Neural cell (in vitro differentiated cells): ENCODE measurements around the gene CELF4. TPM values are rescaled to one million over a fixed set of nuclear protein-coding genes. Genes with fewer than 3 reads are reported as not detected.
A peak's percentile ranks its signal among the peaks of the same experiment; 100 is the strongest.

Experiments used
- H2AFZ ChIP-seq: fragments of 200-600, 300-800 bp; sonication (generic), shearing (Covaris generic); 2 replicates; pipeline ENCODE4 v1.6.0; 2014; ENCODE audit warnings: low read depth, mild to moderate bottlenecking, antibody characterized with exemption, low read length, moderate library complexity
- H3F3A ChIP-seq: fragments of 200-600 bp; shearing (Covaris generic); 2 replicates; pipeline ENCODE4 v1.6.1; 2016; ENCODE audit warnings: mild to moderate bottlenecking, moderate library complexity, mixed read lengths, antibody characterized with exemption, low read length; ENCODE audit not compliant: insufficient read depth, poor library complexity, severe bottlenecking
- H3K27ac ChIP-seq: fragments of 200-600, 300-800 bp; sonication (generic), shearing (Covaris generic); 2 replicates; pipeline ENCODE4 v1.5.1; 2014; ENCODE audit warnings: mild to moderate bottlenecking, low read length, moderate library complexity
- H3K27me3 ChIP-seq: fragments of 300-800, 200-600 bp; sonication (generic), shearing (Covaris generic); 2 replicates; pipeline ENCODE4 v1.6.0; 2014; ENCODE audit warnings: mild to moderate bottlenecking, low read depth, low read length, moderate library complexity; ENCODE audit not compliant: insufficient read depth
- H3K36me3 ChIP-seq: fragments of 300-800, 200-600 bp; sonication (generic), shearing (Covaris generic); 2 replicates; pipeline ENCODE4 v1.5.1; 2014; ENCODE audit warnings: mild to moderate bottlenecking, antibody characterized with exemption, low read length, moderate library complexity; ENCODE audit not compliant: insufficient read depth
- H3K4me2 ChIP-seq: fragments of 300-800, 200-600 bp; sonication (generic), shearing (Covaris generic); 2 replicates; pipeline ENCODE4 v1.6.0; 2014; ENCODE audit warnings: mild to moderate bottlenecking, low read length
- H3K4me3 ChIP-seq: fragments of 300-800, 200-600 bp; sonication (generic), shearing (Covaris generic); 2 replicates; pipeline ENCODE4 v1.5.1; 2014; ENCODE audit warnings: mild to moderate bottlenecking, low read length, moderate library complexity
- H3K79me2 ChIP-seq: fragments of 200-600 bp; shearing (Covaris generic); replicated peaks from 2 replicates; pipeline ENCODE4 v1.6.0; 2014; ENCODE audit warnings: mild to moderate bottlenecking, low read length, moderate library complexity; ENCODE audit not compliant: insufficient read depth
- H3K9ac ChIP-seq: fragments of 300-800, 200-600 bp; sonication (generic), shearing (Covaris generic); 2 replicates; pipeline ENCODE4 v1.6.1; 2016; ENCODE audit warnings: mild to moderate bottlenecking, low read length, mixed read lengths
- H3K9me2 ChIP-seq: fragments of 200-600 bp; shearing (Covaris generic); 2 replicates; pipeline ENCODE4 v1.6.1; 2016; ENCODE audit warnings: mild to moderate bottlenecking, low read length, mixed read lengths; ENCODE audit not compliant: insufficient read depth
- H3K9me3 ChIP-seq: fragments of 200-600, 300-800 bp; sonication (generic), shearing (Covaris generic); 2 replicates; pipeline ENCODE4 v1.6.1; 2016; ENCODE audit warnings: mild to moderate bottlenecking, mixed run types, low read length, moderate library complexity, mixed read lengths
- H4K20me1 ChIP-seq: fragments of 200-600 bp; shearing (Covaris generic); 2 replicates; pipeline ENCODE4 v1.6.1; 2016; ENCODE audit warnings: mild to moderate bottlenecking, mixed run types; ENCODE audit not compliant: insufficient read depth
- EP300 ChIP-seq: fragments of 450-650 bp; conservative IDR thresholded peaks from 2 replicates; pipeline ENCODE4 v1.6.1; 2014; ENCODE audit warnings: antibody characterized with exemption, mild to moderate bottlenecking, moderate library complexity; ENCODE audit not compliant: poor library complexity, severe bottlenecking
- MXI1 ChIP-seq: fragments of 450-650 bp; conservative IDR thresholded peaks from 2 replicates; pipeline ENCODE4 v1.6.1; 2014; ENCODE audit warnings: antibody characterized with exemption, mild to moderate bottlenecking; ENCODE audit not compliant: poor library complexity, severe bottlenecking
- POLR2AphosphoS5 ChIP-seq: IDR thresholded peaks from 2 replicates; pipeline ENCODE4 v1.6.1; 2012
- RAD21 ChIP-seq: fragments of 450-650 bp; conservative IDR thresholded peaks from 2 replicates; pipeline ENCODE4 v1.6.1; 2014; ENCODE audit warnings: antibody characterized with exemption, mild to moderate bottlenecking, moderate library complexity
- SMC3 ChIP-seq: fragments of 450-650 bp; conservative IDR thresholded peaks from 2 replicates; pipeline ENCODE4 v1.6.1; 2014; ENCODE audit warnings: antibody characterized with exemption, mild to moderate bottlenecking, moderate library complexity; ENCODE audit not compliant: poor library complexity
- TAF1 ChIP-seq: IDR thresholded peaks from 2 replicates; pipeline ENCODE4 v1.6.1; 2012; ENCODE audit warnings: low read depth
- polyA plus RNA-seq: library from polyadenylated mRNA; depleted of rRNA; stranded (reverse); fragments of >200 nt; gene quantifications from 2 replicates; pipeline ENCODE4 v1.2.3, GENCODE V29; 2014
- TF ChIP-seq, protein P1 (sequence below): IDR thresholded peaks from 2 replicates; pipeline ENCODE4 v1.6.1; 2012; ENCODE audit warnings: borderline replicate concordance
- TF ChIP-seq, protein P2 (sequence below): fragments of 450-650 bp; IDR thresholded peaks from 2 replicates; pipeline ENCODE4 v1.5.1; 2014; ENCODE audit warnings: antibody characterized with exemption, mild to moderate bottlenecking, moderate library complexity; ENCODE audit not compliant: poor library complexity, severe bottlenecking

CELF4 gene
- polyA plus RNA-seq, 1 donor from 2014 or later: 191 TPM

DNA sequence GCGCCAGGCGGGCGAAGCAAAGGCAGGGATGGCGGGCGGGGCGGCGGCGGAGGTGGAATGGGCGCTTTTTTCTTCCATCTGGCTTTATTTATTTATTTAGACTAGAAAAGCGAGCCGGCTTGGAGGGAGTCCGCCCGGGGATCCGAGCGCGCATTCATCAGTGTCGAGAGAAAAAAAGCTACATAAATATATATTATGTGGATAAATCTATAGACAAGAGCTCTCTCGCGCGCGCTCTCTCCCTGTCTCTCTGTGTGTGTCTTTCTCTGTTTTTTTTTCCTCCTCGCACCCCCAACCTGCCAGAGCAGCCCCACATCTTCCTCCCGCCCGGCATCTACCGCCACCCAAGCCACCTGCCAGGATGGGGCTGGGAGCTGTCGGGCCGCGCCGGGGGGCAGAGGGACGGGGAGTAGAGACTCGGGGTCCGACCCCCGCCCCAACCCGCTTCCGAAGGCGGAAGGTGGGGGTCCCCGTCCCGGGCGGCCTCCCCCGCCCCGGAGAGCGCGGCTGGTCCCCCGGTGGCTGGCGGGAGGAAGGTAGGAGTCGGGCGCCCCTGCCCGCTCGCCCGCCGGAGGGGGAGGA lies 972 bp upstream of the CELF4 start:
- peak overlapping the region; percentile 91 for H3K9ac ChIP-seq
- peak overlapping the region; percentile 91 for H3K27ac ChIP-seq
- H3K27me3 ChIP-seq: peaks cover 16% of the 10 kb centered on the region
- no peaks in the 10 kb centered on the region for H3K9me2 ChIP-seq
- peak overlapping the region; percentile 84 for H3K4me3 ChIP-seq
- peaks cover 5% of the 10 kb centered on the region for H3F3A ChIP-seq
- no peaks in the 10 kb centered on the region for H3K9me3 ChIP-seq
- H3K36me3 ChIP-seq: no peaks in the 10 kb centered on the region
- TF ChIP-seq MXI1 (no peak), POLR2AphosphoS5 (peak; percentile 23)
- no peak overlapping the region for H3K4me2 ChIP-seq
- H4K20me1 ChIP-seq: no peaks in the 10 kb centered on the region
- H2AFZ ChIP-seq: peak overlapping the region; percentile 41
- peaks cover 76% of the 10 kb centered on the region for H3K79me2 ChIP-seq

DNA sequence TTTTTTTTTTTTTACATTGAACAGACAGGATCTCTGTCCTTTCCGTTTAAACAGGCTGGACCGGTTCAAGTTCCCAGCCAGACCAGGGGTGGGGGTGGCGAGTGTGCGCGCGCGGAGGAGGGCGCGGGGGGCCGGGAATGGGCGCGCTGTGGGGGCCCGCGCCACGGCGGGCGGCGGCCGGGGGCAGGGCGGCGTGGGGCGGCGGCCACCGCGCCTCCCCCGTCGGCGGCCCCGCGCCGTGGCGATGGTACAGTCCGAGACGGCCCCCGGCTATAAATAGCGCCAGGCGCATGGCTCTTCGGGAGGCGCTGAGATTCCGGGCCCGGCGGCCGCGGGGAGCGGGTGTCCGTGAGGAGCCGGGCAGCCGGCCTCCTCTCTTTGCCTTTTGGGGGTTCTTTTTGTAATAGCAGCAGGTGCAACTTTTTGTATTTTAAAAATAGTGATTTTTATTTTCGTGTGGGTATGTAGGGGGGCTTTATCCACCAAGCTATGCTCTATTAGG lies 430 bp upstream of the CELF4 start:
- peak overlapping the region; percentile 42 for H2AFZ ChIP-seq
- H3K27ac ChIP-seq: peak overlapping the region; percentile 91
- peaks cover 16% of the 10 kb centered on the region for H3K27me3 ChIP-seq

More for the DNA sequence above, 430 bp upstream of the CELF4 start:
- H4K20me1 ChIP-seq: no peaks in the 10 kb centered on the region
- TF ChIP-seq MXI1: peak; percentile 52
- no peak for TF ChIP-seq EP300
- peak; percentile 87 for TF ChIP-seq POLR2AphosphoS5
- TF ChIP-seq TAF1: peak; percentile 80
- TF ChIP-seq, protein P1, sequence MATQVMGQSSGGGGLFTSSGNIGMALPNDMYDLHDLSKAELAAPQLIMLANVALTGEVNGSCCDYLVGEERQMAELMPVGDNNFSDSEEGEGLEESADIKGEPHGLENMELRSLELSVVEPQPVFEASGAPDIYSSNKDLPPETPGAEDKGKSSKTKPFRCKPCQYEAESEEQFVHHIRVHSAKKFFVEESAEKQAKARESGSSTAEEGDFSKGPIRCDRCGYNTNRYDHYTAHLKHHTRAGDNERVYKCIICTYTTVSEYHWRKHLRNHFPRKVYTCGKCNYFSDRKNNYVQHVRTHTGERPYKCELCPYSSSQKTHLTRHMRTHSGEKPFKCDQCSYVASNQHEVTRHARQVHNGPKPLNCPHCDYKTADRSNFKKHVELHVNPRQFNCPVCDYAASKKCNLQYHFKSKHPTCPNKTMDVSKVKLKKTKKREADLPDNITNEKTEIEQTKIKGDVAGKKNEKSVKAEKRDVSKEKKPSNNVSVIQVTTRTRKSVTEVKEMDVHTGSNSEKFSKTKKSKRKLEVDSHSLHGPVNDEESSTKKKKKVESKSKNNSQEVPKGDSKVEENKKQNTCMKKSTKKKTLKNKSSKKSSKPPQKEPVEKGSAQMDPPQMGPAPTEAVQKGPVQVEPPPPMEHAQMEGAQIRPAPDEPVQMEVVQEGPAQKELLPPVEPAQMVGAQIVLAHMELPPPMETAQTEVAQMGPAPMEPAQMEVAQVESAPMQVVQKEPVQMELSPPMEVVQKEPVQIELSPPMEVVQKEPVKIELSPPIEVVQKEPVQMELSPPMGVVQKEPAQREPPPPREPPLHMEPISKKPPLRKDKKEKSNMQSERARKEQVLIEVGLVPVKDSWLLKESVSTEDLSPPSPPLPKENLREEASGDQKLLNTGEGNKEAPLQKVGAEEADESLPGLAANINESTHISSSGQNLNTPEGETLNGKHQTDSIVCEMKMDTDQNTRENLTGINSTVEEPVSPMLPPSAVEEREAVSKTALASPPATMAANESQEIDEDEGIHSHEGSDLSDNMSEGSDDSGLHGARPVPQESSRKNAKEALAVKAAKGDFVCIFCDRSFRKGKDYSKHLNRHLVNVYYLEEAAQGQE: peak; percentile 74
- TF ChIP-seq RAD21: no peak
- TF ChIP-seq SMC3: no peak
- TF ChIP-seq, protein P2, sequence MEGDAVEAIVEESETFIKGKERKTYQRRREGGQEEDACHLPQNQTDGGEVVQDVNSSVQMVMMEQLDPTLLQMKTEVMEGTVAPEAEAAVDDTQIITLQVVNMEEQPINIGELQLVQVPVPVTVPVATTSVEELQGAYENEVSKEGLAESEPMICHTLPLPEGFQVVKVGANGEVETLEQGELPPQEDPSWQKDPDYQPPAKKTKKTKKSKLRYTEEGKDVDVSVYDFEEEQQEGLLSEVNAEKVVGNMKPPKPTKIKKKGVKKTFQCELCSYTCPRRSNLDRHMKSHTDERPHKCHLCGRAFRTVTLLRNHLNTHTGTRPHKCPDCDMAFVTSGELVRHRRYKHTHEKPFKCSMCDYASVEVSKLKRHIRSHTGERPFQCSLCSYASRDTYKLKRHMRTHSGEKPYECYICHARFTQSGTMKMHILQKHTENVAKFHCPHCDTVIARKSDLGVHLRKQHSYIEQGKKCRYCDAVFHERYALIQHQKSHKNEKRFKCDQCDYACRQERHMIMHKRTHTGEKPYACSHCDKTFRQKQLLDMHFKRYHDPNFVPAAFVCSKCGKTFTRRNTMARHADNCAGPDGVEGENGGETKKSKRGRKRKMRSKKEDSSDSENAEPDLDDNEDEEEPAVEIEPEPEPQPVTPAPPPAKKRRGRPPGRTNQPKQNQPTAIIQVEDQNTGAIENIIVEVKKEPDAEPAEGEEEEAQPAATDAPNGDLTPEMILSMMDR: no peak
- H3K79me2 ChIP-seq: peaks cover 79% of the 10 kb centered on the region
- H3K36me3 ChIP-seq: no peaks in the 10 kb centered on the region
- H3K4me3 ChIP-seq: peak overlapping the region; percentile 84
- H3K9ac ChIP-seq: peak overlapping the region; percentile 91
- H3K9me3 ChIP-seq: no peaks in the 10 kb centered on the region
- no peak overlapping the region for H3K4me2 ChIP-seq
- H3F3A ChIP-seq: peaks cover 5% of the 10 kb centered on the region
- no peaks in the 10 kb centered on the region for H3K9me2 ChIP-seq
